Prostate gland (tissue), 2 donors: ENCODE measurements around the gene STK39.

ENCODE experiments used
- CTCF ChIP-seq, 4 experiments: fragments of 200-600 bp in 2 of 4; fragments of 450-650 bp in 2 of 4; sonication (generic) in 2 of 4; IDR thresholded peaks; 1 replicate in 3 of 4; 2 replicates in 1 of 4; pipeline ENCODE4 v1.5.1; 2016 to 2019; ENCODE audit warnings: antibody characterized with exemption in 4 of 4, mild to moderate bottlenecking in 2 of 4, moderate library complexity in 2 of 4
- POLR2A ChIP-seq: fragments of 450-650 bp; IDR thresholded peaks from one replicate; pipeline ENCODE4 v1.6.1; 2016; ENCODE audit warnings: antibody characterized with exemption, mild to moderate bottlenecking

GRCh38 chr2:168097431-168097830 is 150.0 kb downstream of the STK39 start:
- TF ChIP-seq POLR2A (no peak), CTCF (IDR thresholded peaks at IDR 0.05) (no peak)
